K562 treated with DMSO at 1 percent for 4 hours (cell line): Measurements from ENCODE around the gene GUCA1A. TPM values are rescaled to one million over a fixed set of nuclear protein-coding genes. Genes with fewer than 3 reads are reported as not detected.

Experiments
- total RNA-seq: library from RNA; unstranded; fragments of 300-600 nt; gene quantifications from 2 replicates; pipeline ENCODE4 v1.2.3, GENCODE V29; 2022; ENCODE audit not compliant: insufficient read depth

The GUCA1A gene
- not detected in 2 replicates for total RNA-seq

DNA sequence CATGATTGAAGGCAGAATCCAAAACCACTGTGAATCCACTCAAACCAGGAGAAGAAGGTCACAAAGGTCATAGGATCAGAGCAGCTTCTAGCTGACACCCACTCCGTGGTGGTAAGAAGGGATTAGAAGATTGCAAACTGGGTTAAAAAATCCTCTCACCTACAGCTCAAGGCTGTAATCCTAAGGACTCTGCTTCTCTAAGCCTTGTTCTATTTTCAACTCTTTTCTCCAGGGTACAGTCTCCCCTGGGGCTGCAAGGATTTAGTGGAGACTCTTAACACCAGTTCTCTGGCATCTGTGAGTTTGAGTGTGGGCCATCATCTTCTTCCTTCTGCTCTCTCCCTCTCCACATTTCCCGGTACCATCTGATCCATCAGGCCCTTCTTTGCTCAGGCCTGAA is at the start of gene GUCA1A:
Gene GUCA1A (plus strand): TSS at position 264 of the 400 bp plus-strand sequence. CDS start 250 bp downstream, outside the sequence.

DNA sequence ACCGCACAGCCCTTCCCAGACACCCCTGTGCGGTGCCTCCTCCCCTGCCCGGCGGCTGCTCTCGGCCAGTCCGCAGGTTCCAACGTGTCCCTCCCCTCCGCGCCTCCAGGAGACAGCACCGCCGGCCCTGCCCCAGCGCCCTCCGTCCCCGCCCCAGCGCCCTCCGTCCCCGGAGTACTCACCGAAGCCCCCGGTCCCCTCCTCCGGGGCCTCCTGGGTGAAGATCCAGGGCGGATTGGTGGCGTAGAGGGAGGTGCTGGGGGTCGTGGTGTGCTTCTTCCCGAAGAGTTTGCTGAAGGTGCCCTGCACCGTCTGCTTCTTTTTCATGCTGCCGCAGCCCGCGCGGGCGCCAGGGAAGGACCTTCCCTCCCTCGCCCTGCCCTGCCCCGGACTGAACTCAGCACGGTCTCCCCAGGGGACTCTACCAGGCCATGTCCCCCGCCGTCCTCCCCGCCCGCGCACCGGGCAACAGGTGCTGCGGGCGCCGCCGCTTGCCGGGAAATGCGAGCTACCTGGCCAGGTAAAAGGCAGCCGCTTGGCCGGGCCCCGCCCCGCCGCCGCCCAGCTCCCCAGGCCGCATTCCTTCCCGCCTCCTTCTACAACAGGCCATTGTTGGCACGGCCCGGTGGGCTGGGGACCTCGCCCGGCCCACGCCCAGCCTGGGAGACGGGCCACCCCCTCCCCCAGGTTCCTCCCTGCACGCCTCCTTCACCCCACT is 30.9 kb upstream of the GUCA1A start, which contains the start of gene C6orf132:
Gene C6orf132 (minus strand): TSS at position 503 of the 718 bp plus-strand sequence. CDS start 176 bp downstream, at position 327.

DNA sequence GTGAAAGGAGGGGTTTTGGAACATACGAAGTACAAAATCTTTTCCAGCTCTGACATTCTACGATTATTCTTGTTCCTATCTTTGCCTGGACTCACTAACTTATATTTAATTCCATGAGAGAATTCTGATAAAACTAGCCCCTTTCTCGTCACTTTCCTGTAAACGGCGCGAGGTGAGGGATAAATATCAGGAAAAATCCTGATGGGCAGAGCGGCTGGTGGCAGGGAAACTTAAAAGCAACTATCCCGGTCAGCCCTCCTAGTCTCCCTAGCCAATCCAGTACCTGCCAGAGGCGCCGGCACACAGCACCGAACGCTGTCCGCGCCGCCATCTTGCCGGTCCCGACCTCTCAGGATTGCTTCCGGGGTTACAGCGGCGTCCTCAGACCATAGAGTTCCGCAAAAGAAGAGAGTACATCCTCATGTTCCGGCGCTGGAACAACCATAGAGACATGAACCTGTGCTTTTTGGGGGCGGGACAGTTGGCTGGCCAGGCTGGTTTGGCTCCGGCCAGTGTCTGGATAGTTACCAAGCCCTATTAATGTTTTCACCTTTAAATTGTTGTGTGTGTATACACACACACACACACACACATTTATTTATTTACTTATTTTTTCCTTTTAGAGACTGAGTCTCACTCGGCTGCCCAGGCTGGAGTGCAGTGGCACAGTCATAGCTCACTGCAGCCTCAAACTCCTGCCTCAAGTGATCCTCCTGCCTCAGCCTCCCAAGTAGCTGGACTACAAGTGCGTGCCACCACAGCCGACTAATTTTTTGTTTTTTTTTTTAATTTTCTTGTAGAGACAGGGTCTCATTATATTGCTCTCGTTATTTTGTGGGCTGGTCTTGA is 44.6 kb downstream of the GUCA1A start, which contains the start of gene MRPS10:
Gene MRPS10 (minus strand): TSS at position 343 of the 849 bp plus-strand sequence. CDS start 12 bp downstream, at position 331.

Other genes with a start within 250 kb of the GUCA1A start
- gene CCND3, start 231.6 kb upstream of the GUCA1A start, total RNA-seq, result 168 and 178 TPM in 2 replicates
- 14.2 and 19.9 TPM in 2 replicates for gene TAF8, start 122.8 kb upstream of the GUCA1A start, total RNA-seq
- 0.11 TPM in 1 of 2 replicates, not detected in the other for gene C6orf132, start 30.7 kb upstream of the GUCA1A start, total RNA-seq
- 3.3 and 4.4 TPM in 2 replicates for gene GUCA1B, start 21.6 kb downstream of the GUCA1A start, total RNA-seq
- gene MRPS10, start 44.5 kb downstream of the GUCA1A start, total RNA-seq, result 26.1 and 27.8 TPM in 2 replicates